ENCODE measurements around the gene PLCL1. TPM values are rescaled to one million over a fixed set of nuclear protein-coding genes. Genes with fewer than 3 reads are reported as not detected.

PLCL1 gene
- total and polyA plus RNA-seq, 8 donors: 0.93 to 28.7 (median 3.1) TPM

DNA sequence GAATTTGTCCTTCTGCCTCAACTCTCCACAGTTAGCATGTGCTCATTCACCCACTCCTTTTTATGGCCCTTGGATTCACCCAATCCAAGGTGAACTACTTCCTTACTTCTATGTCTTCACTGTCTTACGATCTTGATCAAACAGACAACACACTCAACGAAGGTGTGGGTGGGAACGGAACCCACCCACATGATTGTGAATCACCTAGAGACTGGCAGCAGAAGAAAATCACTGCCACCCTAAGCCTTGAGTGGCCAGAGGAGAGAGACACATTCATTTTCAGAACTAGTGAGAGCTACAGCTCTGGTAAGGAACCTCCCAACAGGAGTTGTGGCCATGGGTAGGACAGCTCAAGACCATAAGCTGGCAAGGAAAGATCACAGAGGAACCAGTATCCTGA, 194.3 kb downstream of the PLCL1 start:
- Histone ChIP-seq H3K4me3 (no peak overlapping the region), H3K27me3 (no peaks in the 10 kb centered on the region), H3K4me1 (no peaks in the 10 kb centered on the region), H3K9me3 (no peaks in the 10 kb centered on the region), H3K36me3 (no peaks in the 10 kb centered on the region), H3K27ac (no peak overlapping the region)
- no peak for DNase-seq
- no peak for TF ChIP-seq POLR2AphosphoS5 (IDR thresholded peaks at IDR 0.05)
- no peak for TF ChIP-seq CTCF (IDR thresholded peaks at IDR 0.05)
- 83 to 91% (median 88%) methylated on average over 3 of the region's 3 CpGs for WGBS, 5 donors
- intact Hi-C loops (cut with DNase I; ENCODE audit: low total_unique reads): no loop called here

DNA sequence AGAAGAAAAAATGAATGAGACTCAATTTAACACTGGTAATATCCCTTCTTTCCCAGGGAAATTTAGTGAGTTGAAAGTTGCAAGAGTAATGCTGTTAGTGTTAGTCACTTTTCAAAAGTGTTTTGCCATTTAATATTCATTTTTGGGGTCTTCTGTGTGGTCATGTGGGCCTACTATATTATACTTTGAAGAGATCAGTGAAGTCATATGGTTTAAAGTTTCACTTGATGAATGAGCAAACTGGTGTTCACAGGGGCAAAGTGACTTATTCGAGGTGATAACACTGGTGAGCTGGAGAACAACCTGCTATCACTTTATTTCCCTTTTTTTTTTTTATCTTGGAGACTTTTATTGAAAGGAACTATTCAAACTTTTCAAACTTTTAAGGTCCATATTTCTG, 196.0 kb downstream of the PLCL1 start:
- Histone ChIP-seq H3K27ac (no peak overlapping the region), H3K27me3 (no peaks in the 10 kb centered on the region), H3K9me3 (no peaks in the 10 kb centered on the region), H3K4me3 (no peak overlapping the region), H3K4me1 (no peaks in the 10 kb centered on the region), H3K36me3 (no peaks in the 10 kb centered on the region)
- intact Hi-C loops (cut with DNase I; ENCODE audit: low total_unique reads): no loop called here
- DNase-seq: no peak
- no peak for TF ChIP-seq CTCF (IDR thresholded peaks at IDR 0.05)
- TF ChIP-seq POLR2A (IDR thresholded peaks at IDR 0.05): no peak
- no peak for TF ChIP-seq POLR2AphosphoS5 (IDR thresholded peaks at IDR 0.05)
- TF ChIP-seq EP300 (IDR thresholded peaks at IDR 0.05): no peak
- 57 to 74% (median 68%) methylated on average over 1 of the region's 1 CpG for WGBS, 5 donors

DNA sequence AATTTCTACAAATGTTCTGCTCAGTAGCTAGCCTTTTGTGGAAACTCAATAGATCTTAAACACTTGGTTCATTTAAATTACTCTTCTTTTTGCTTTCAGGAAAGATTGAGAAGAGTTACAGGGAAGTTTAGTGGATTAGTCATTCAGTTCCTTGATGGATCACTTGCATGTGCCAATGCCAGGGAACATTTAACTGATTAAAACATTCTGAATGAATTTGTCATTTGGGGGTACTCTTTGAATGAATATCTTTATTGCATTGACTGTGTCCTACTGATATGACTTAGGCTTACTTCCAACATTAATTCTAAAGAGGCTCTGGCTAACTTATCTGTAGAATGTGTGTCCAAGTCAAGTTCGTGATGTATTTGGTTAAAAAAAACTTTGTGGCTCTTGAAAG, 199.8 kb downstream of the PLCL1 start:
- H3K4me3 ChIP-seq: no peak overlapping the region
- intact Hi-C loops (cut with DNase I; ENCODE audit: low total_unique reads): no loop called here
- no peaks in the 10 kb centered on the region for H3K36me3 ChIP-seq
- DNase-seq: no peak
- H3K4me1 ChIP-seq: no peaks in the 10 kb centered on the region
- no peaks in the 10 kb centered on the region for H3K27me3 ChIP-seq
- no peaks in the 10 kb centered on the region for H3K9me3 ChIP-seq
- H3K27ac ChIP-seq: no peak overlapping the region
- 14 to 47% (median 24%) methylated on average over 1 of the region's 1 CpG for WGBS, 5 donors
- TF ChIP-seq EP300 (IDR thresholded peaks at IDR 0.05): no peak
- no peak for TF ChIP-seq POLR2A (IDR thresholded peaks at IDR 0.05)
- TF ChIP-seq CTCF (IDR thresholded peaks at IDR 0.05): no peak
- no peak for TF ChIP-seq POLR2AphosphoS5 (IDR thresholded peaks at IDR 0.05)

- no peak for DNase-seq
- 84 to 89% (median 88%) methylated on average over 12 of the region's 12 CpGs for WGBS, 5 donors
- no peak for TF ChIP-seq POLR2AphosphoS5 (IDR thresholded peaks at IDR 0.05)
- TF ChIP-seq CTCF (IDR thresholded peaks at IDR 0.05): no peak
- TF ChIP-seq EP300 (IDR thresholded peaks at IDR 0.05): no peak
- no peak for TF ChIP-seq POLR2A (IDR thresholded peaks at IDR 0.05)
- intact Hi-C loops (cut with DNase I; ENCODE audit: low total_unique reads): no loop called here
- Histone ChIP-seq H3K4me1 (no peaks in the 10 kb centered on the region), H3K27me3 (no peaks in the 10 kb centered on the region), H3K27ac (no peak overlapping the region), H3K9me3 (peaks cover 0 to 8% (median 0%) of the 10 kb centered on the region in 4 donors), H3K4me3 (no peak overlapping the region), H3K36me3 (no peaks in the 10 kb centered on the region)
Observed at GRCh38 chr2:198004921-198005829, 200.8 kb downstream of the PLCL1 start.
